ENCODE measurements around the gene PRRT4.

The PRRT4 gene

GRCh38 chr7:128343554-128344430, 17.7 kb downstream of the PRRT4 start, which contains the start of gene RBM28:
Gene RBM28, minus strand, starts transcription at chr7:128343908. Its CDS starts 115 bp downstream, at chr7:128343793.
- peak; percentile 100 for DNase-seq (ENCODE audit: low spot score)

- DNase-seq (ENCODE audit: low spot score) = no peak
Measured at GRCh38 chr7:128341733-128342132, 19.8 kb downstream of the PRRT4 start.

- DNase-seq (ENCODE audit: low spot score) = no peak
Measured at GRCh38 chr7:128335730-128336129, 25.8 kb downstream of the PRRT4 start.

- DNase-seq (ENCODE audit: low spot score) = no peak
Measured at GRCh38 chr7:128324368-128324680, 37.2 kb downstream of the PRRT4 start.

- no peak for DNase-seq (ENCODE audit: low spot score)
Measured at GRCh38 chr7:128323459-128324367, 37.8 kb downstream of the PRRT4 start.

GRCh38 chr7:128323040-128323439, 38.5 kb downstream of the PRRT4 start:
- DNase-seq (ENCODE audit: low spot score) = no peak

- peak; percentile 70 for DNase-seq (ENCODE audit: low spot score)
Measured at GRCh38 chr7:128322040-128322643, 39.3 kb downstream of the PRRT4 start.

GRCh38 chr7:128321044-128321422, 40.5 kb downstream of the PRRT4 start:
- DNase-seq (ENCODE audit: low spot score) = no peak

GRCh38 chr7:128318691-128319090, 42.8 kb downstream of the PRRT4 start:
- no peak for DNase-seq (ENCODE audit: low spot score)

GRCh38 chr7:128311013-128311412, 50.5 kb downstream of the PRRT4 start:
- DNase-seq (ENCODE audit: low spot score) = no peak

- no peak for DNase-seq (ENCODE audit: low spot score)
Measured at GRCh38 chr7:128310499-128310898, 51.0 kb downstream of the PRRT4 start.

- no peak for DNase-seq (ENCODE audit: low spot score)
Measured at GRCh38 chr7:128309976-128310375, 51.5 kb downstream of the PRRT4 start.

GRCh38 chr7:128309124-128309523, 52.4 kb downstream of the PRRT4 start:
- DNase-seq (ENCODE audit: low spot score) = no peak

- DNase-seq (ENCODE audit: low spot score) = no peak
Measured at GRCh38 chr7:128307061-128307460, 54.4 kb downstream of the PRRT4 start.

- peak; percentile 93 for DNase-seq (ENCODE audit: low spot score)
Measured at GRCh38 chr7:128304212-128304611, 57.3 kb downstream of the PRRT4 start.

- peak; percentile 58 for DNase-seq (ENCODE audit: low spot score)
Measured at GRCh38 chr7:128303643-128304042, 57.8 kb downstream of the PRRT4 start.

GRCh38 chr7:128303133-128303532, 58.4 kb downstream of the PRRT4 start:
- no peak for DNase-seq (ENCODE audit: low spot score)

GRCh38 chr7:128302139-128302538, 59.4 kb downstream of the PRRT4 start:
- DNase-seq (ENCODE audit: low spot score) = no peak

Measured in COLO829 (cell line).